NCI-H2081 treated with DMSO at 0.1 percent for 48 hours (cell line): Measurements from ENCODE around the gene CNIH2.
"Not testable (repeated sequence)": the region's sequence is repeated elsewhere in the genome, so short reads cannot be mapped to it uniquely, and the experiment has no call there.

Experiments
- DNase-seq: peaks from one replicate; lab custom pipeline; 2025; lab: John Stamatoyannopoulos, UW

CNIH2 gene

GRCh38 chr11:66259956-66260355, 18.0 kb upstream of the CNIH2 start:
- no peak for DNase-seq

DNA sequence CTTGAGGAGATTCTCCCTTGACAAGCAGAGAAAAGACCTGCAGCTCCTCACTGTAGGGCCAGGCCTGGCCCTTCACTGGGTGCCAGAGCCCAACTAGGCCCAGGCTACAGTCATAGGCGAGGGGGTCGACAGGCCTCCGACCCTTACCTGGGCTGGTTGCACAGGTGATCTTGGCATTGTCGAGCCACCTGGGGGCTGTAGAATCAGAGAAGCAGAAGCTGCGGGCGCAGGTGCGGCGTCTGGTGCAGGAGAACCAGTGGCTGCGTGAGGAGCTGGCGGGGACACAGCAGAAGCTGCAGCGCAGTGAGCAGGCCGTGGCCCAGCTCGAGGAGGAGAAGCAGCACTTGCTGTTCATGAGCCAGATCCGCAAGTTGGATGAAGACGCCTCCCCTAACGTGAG, 16.4 kb upstream of the CNIH2 start:
- no peak for DNase-seq

DNA sequence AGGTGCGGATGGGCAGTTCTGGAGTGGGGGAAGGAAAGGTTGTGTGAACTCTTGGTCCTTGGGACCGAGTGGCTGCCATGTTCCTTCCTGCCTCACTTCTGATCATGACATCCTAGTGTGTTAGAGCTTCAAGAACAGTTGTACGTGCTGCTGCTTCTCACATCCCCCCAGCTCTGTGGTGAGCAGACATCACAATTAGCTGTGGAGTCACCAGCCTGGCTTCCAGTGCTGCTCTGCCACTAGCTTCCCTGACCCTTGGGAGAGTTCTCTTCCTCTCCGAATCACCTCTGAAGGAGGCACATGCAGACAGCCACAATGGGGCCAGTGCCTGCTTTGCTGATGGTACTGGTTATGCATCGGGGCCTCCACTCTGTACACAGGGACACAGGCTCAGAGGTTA, 15.8 kb upstream of the CNIH2 start:
- DNase-seq: no peak

DNA sequence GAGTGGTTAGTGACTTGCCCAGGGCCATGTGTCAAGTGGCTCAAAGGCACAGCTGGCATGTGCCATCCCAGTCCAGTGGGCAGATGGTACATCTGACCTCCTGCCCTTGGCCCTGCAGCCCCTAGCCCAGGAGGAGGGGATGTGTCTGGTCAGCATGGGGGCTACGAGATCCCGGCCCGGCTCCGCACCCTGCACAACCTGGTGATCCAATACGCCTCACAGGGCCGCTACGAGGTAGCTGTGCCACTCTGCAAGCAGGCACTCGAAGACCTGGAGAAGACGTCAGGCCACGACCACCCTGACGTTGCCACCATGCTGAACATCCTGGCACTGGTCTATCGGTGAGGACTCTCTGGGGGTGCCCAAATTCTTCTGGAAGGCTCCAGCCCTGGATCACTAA, 15.3 kb upstream of the CNIH2 start:
- DNase-seq: no peak

- DNase-seq: no peak
These were observed 14.7 kb upstream of the CNIH2 start for GRCh38 chr11:66263231-66263630.

- no peak for DNase-seq
These were observed 14.2 kb upstream of the CNIH2 start for GRCh38 chr11:66263785-66264184.

DNA sequence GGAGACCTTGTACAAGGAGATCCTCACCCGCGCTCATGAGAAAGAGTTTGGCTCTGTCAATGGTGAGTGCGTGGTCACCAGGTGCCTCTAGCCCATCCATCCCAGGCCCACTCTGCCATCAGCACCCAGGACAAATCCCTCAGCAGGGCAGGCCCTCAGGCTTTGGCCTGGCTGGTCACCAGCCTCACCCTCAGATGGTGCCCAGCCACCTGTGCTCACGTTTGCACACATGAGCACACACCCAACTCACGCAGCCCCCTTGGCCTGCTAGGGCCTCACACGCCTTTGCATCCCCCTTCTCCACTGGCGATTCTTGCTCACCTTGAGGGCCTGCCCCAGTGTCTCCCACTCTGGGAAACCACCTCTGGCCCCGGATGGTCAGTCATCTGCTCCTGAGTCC, 13.6 kb upstream of the CNIH2 start:
- DNase-seq: no peak

- DNase-seq: no peak
These were observed 13.1 kb upstream of the CNIH2 start for GRCh38 chr11:66264914-66265313.

- no peak for DNase-seq
These were observed 12.2 kb upstream of the CNIH2 start for GRCh38 chr11:66265531-66266377.

GRCh38 chr11:66266378-66267038, 11.5 kb upstream of the CNIH2 start:
- no peak for DNase-seq

DNA sequence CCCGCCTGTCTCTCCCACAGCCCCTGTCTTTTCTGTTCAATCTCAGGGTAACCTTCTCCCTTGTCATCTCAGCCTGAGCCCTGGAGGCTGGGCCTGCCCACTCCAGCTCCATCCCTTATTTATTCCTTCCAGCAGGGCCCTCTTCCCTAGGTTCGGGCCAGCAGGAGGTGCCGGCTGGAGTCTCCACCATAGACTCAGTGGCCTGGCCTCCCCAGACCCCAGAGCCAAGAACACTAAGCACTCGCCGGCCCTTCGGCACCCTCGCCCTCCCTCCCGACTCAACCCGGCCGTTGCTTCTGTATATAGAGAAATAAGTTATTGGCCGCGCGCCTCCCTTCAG, 11.0 kb upstream of the CNIH2 start:
- no peak for DNase-seq

DNA sequence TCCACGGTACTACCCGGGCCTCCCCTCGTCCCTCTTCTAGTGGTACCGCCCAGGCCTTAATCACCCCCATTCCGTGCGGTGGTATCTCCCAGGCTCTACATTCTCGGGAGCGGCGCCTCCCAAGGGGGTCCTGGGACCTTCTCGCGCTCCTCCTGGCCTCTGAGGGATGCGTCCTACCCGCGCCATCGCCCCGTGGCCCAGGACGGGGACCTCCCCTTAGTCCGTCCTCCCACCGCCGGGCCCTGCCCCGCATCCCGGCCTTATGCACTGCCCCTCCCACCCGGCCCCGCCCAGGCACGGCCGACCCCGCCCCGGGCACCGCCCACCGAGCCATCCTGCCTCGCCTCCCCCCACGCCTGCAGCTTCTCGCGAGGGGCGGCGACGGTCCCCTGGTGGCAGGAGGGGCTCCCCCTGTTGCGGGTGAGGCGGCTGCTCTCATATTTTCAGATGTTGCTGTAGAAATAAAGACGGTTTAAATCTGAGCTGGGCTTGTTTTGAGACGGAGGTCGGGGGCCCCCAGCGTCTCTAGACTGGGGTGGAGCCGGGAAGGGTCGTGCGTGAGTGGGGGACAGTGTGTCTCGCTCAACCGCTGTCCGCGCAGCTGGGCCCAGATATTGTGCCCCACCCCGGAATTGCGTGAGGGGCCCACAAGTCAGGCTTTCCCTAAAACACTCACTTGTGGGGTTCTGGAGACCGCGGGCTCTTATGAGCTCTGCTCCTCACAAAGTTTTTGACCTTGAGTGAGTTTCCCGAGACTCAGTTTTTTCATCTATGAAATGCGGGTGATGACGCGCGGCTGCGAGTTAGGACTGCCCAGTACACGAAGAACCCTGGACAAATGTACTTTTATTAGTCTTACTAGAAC, 10.4 kb upstream of the CNIH2 start:
- no peak for DNase-seq

GRCh38 chr11:66268244-66268951, 9.6 kb upstream of the CNIH2 start, which contains the start of gene RAB1B:
TSS of gene RAB1B (plus strand) at chr11:66268639. CDS start at chr11:66268680, 41 bp downstream.
- peak; percentile 93 for DNase-seq

GRCh38 chr11:66268952-66269905, 8.7 kb upstream of the CNIH2 start:
- DNase-seq: no peak

GRCh38 chr11:66271816-66272215, 6.2 kb upstream of the CNIH2 start:
- DNase-seq: no peak

GRCh38 chr11:66272596-66272995, 5.4 kb upstream of the CNIH2 start:
- DNase-seq: no peak

- DNase-seq: no peak
These were observed 3.8 kb upstream of the CNIH2 start for GRCh38 chr11:66274219-66274618.

DNA sequence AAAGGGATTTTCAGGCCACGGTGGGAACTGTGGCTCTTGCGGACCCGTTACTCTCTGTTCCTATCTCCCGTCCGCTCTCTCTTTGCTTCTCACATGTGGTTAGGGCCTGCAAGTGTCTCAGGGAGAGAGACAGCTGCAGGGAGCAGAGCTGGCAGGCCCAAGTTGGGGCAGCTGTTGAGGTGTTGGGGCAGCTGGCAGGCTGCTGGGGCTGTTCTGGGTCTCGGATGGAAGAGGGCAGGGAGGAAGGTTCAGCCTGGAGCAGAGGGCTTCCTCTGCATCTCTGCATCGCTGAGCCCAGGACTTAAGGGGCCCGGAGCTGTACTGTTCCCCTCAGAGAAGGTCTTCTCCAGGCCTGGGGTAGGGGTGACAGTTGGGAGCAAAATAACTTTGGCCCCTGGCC, 2.6 kb upstream of the CNIH2 start:
- DNase-seq: no peak

DNA sequence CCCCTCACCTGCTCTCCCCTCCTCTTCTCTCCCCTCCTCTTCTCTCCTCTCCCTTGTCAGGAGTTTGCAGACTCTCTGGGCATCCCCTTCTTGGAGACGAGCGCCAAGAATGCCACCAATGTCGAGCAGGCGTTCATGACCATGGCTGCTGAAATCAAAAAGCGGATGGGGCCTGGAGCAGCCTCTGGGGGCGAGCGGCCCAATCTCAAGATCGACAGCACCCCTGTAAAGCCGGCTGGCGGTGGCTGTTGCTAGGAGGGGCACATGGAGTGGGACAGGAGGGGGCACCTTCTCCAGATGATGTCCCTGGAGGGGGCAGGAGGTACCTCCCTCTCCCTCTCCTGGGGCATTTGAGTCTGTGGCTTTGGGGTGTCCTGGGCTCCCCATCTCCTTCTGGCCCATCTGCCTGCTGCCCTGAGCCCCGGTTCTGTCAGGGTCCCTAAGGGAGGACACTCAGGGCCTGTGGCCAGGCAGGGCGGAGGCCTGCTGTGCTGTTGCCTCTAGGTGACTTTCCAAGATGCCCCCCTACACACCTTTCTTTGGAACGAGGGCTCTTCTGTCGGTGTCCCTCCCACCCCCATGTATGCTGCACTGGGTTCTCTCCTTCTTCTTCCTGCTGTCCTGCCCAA, 1.9 kb upstream of the CNIH2 start:
- no peak for DNase-seq

GRCh38 chr11:66276619-66277018, 1.4 kb upstream of the CNIH2 start:
- DNase-seq: not testable (repeated sequence)
